Natural killer cell (primary cell): ENCODE data around the gene CCL21. TPM values are rescaled to one million over a fixed set of nuclear protein-coding genes. Genes with fewer than 3 reads are reported as not detected.

Experiments
- ATAC-seq, 3 donors: fragments of 150-1000 bp in 2 of 3; fragments of 200-7000 bp in 1 of 3; cut with Tn5 transposase; 1 replicate in 1 of 3; 2 replicates in 2 of 3; pipeline ENCODE4 v1.10.0; 2021; ENCODE audit warnings: mild to moderate bottlenecking in 2 of 3, moderate library complexity in 2 of 3
- DNase-seq, 2 donors: peaks; one replicate each; pipeline versions ENCODE4 v3.0.0 to v3.0.0-alpha.2; 2013 to 2021; ENCODE audit warnings: mixed read lengths in 1 of 2
- H3K27ac ChIP-seq: one replicate; pipeline ENCODE4 v1.5.1; 2013; ENCODE audit warnings: mild to moderate bottlenecking, low read length
- H3K27me3 ChIP-seq: one replicate; pipeline ENCODE4 v1.6.1; 2013; ENCODE audit warnings: low read length; ENCODE audit not compliant: control insufficient read depth, insufficient read depth
- H3K36me3 ChIP-seq: one replicate; pipeline ENCODE4 v1.6.1; 2013; ENCODE audit warnings: low read length; ENCODE audit not compliant: control insufficient read depth, insufficient read depth
- H3K4me1 ChIP-seq: one replicate; pipeline ENCODE4 v1.6.1; 2013; ENCODE audit warnings: low read length; ENCODE audit not compliant: control insufficient read depth, insufficient read depth
- H3K4me3 ChIP-seq: one replicate; pipeline ENCODE4 v1.5.1; 2013; ENCODE audit warnings: low read length
- H3K9me3 ChIP-seq: one replicate; pipeline ENCODE4 v1.6.1; 2013; ENCODE audit warnings: low read length; ENCODE audit not compliant: control insufficient read depth, insufficient read depth
- H3K27ac Mint-ChIP-seq, 2 donors: one replicate each; pipeline ENCODE4 v1.8.0; 2022; ENCODE audit warnings: mild to moderate bottlenecking in 2 of 2, mixed read lengths in 2 of 2, moderate library complexity in 1 of 2
- H3K27me3 Mint-ChIP-seq, 2 donors: one replicate each; pipeline ENCODE4 v1.8.0; 2022; ENCODE audit warnings: low read depth in 2 of 2, mixed read lengths in 2 of 2
- H3K36me3 Mint-ChIP-seq: one replicate; pipeline ENCODE4 v1.8.0; 2022; ENCODE audit warnings: mixed read lengths
- H3K4me1 Mint-ChIP-seq, 2 donors: one replicate each; pipeline ENCODE4 v1.8.0; 2022; ENCODE audit warnings: mixed read lengths in 2 of 2
- H3K4me3 Mint-ChIP-seq: one replicate; pipeline ENCODE4 v1.8.0; 2022; ENCODE audit warnings: mild to moderate bottlenecking, moderate library complexity, mixed read lengths
- H3K9me3 Mint-ChIP-seq, 2 donors: one replicate each; pipeline ENCODE4 v1.8.0; 2022; ENCODE audit warnings: mixed read lengths in 2 of 2
- WGBS: methylation state at CpG from one replicate; pipeline ENCODE4 v1.1.7; 2013; ENCODE audit warnings: missing lambda C conversion rate; ENCODE audit not compliant: insufficient coverage; 5-methylcytosine and 5-hydroxymethylcytosine counted together
- intact Hi-C: fragments of 100-400 bp; cut with micrococcal nuclease; formaldehyde crosslinking; loops from one replicate; pipeline ENCODE4 v1.14.2; 2022
- total RNA-seq, 4 donors: library from RNA; stranded (reverse); fragments of 120-200 nt in 1 of 4; gene quantifications; one replicate each; pipeline versions ENCODE4 v1.2.3 to v1.2.4, GENCODE V29; 2013 to 2022
- TF ChIP-seq, protein P1 (sequence below): fragments of 200-600 bp; IDR thresholded peaks from one replicate; pipeline ENCODE4 v1.8.0; 2022; ENCODE audit warnings: antibody characterized with exemption

CCL21 gene
- total RNA-seq, 3 donors from 2014 or later (not counting 1 experiment from before 2014, with no cell fraction given), result not detected

DNA sequence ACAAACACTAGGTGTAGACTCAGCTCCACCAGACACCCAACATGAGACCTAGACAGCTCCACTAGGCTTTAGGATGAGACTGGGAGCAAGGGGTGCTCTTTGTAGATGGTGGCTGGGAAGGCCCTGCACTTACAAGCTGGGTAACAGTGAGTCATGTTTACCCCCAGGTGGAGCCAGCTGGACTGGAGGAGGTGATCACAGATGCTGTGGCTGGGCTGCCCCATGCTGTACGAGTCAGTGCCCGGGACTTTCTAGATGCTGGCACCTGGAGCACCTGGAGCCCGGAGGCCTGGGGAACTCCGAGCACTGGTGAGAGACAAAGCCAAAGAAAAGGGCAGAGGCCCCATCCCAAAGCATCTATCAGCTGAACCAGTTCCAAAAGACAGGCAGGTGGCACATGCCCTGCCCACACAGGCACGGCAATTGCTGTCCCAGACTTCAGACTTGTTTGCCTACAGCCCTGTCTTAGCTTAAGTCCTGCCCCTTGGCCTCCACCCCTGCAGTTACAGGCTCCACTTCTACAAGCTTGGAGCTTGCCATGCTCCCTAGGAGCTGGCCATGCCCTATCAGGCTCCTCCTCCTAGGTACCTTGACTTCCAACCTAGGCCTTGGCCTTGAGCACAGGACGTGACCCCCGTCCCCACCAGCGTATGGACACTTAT, 50.2 kb downstream of the CCL21 start:
- H3K27ac ChIP-seq, result no peak overlapping the region

More for the DNA sequence above, 50.2 kb downstream of the CCL21 start:
- no peak overlapping the region for H3K4me3 ChIP-seq
- no peaks in the 10 kb centered on the region for H3K9me3 ChIP-seq
- H3K27me3 ChIP-seq, result no peaks in the 10 kb centered on the region
- intact Hi-C loops, result no loop called here
- Mint-ChIP-seq H3K4me3 (no peak overlapping the region), H3K9me3 (no peaks in the 10 kb centered on the region), H3K4me1 (peaks cover 13 to 14% of the 10 kb centered on the region in 2 donors), H3K36me3 (no peaks in the 10 kb centered on the region), H3K27me3 (no peaks in the 10 kb centered on the region), H3K27ac (no peak overlapping the region)
- 94% methylated on average over 8 of the region's 8 CpGs for WGBS
- TF ChIP-seq, protein P1, sequence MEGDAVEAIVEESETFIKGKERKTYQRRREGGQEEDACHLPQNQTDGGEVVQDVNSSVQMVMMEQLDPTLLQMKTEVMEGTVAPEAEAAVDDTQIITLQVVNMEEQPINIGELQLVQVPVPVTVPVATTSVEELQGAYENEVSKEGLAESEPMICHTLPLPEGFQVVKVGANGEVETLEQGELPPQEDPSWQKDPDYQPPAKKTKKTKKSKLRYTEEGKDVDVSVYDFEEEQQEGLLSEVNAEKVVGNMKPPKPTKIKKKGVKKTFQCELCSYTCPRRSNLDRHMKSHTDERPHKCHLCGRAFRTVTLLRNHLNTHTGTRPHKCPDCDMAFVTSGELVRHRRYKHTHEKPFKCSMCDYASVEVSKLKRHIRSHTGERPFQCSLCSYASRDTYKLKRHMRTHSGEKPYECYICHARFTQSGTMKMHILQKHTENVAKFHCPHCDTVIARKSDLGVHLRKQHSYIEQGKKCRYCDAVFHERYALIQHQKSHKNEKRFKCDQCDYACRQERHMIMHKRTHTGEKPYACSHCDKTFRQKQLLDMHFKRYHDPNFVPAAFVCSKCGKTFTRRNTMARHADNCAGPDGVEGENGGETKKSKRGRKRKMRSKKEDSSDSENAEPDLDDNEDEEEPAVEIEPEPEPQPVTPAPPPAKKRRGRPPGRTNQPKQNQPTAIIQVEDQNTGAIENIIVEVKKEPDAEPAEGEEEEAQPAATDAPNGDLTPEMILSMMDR, result no peak
- DNase-seq (no peak), ATAC-seq (no peak)
- H3K36me3 ChIP-seq, result peaks cover 3% of the 10 kb centered on the region
- H3K4me1 ChIP-seq, result peaks cover 10% of the 10 kb centered on the region

Other genes starting within 250 kb of the CCL21 start
- gene ENHO, start 187.1 kb downstream of the CCL21 start, total RNA-seq, result 1 to 10 TPM in 1 of 3 donors, under 1 TPM in 1, not detected in 1; 0.34 to 1.7 TPM
- not detected for gene CNTFR, start 120.4 kb downstream of the CCL21 start, total RNA-seq
- 10 to 100 TPM in 1 of 3 donors, 1 to 10 TPM in 2; 9.3 to 15.0 (median 9.8) TPM for gene RPP25L, start 98.0 kb downstream of the CCL21 start, total RNA-seq
- gene DCTN3, start 89.6 kb downstream of the CCL21 start, total RNA-seq, result 100 to 1,000 TPM; 135 to 171 (median 147) TPM
- gene ARID3C, start 81.1 kb downstream of the CCL21 start, total RNA-seq, result under 1 TPM in 2 of 3 donors, not detected in 1; 0.24 to 0.77 TPM
- gene SIGMAR1, start 72.3 kb downstream of the CCL21 start, total RNA-seq, result 10 to 100 TPM; 22.1 to 29.8 (median 23.0) TPM
- 100 to 1,000 TPM in 1 of 3 donors, 10 to 100 TPM in 2; 81.9 to 118 (median 89.3) TPM for gene GALT, start 63.5 kb downstream of the CCL21 start, total RNA-seq
- gene IL11RA, start 58.0 kb downstream of the CCL21 start, total RNA-seq, result 10 to 100 TPM; 64.2 to 91.1 (median 66.1) TPM
- gene CCL27, start 47.5 kb downstream of the CCL21 start, total RNA-seq, result not detected
- gene CCL19, start 18.9 kb downstream of the CCL21 start, total RNA-seq, result not detected
- gene PHF24, start 248.1 kb upstream of the CCL21 start, total RNA-seq, result not detected